Immature natural killer cell (primary cell): ENCODE measurements around the gene KLRK1. TPM values are rescaled to one million over a fixed set of nuclear protein-coding genes. Genes with fewer than 3 reads are reported as not detected.
"Not testable (repeated sequence)": the region's sequence is repeated elsewhere in the genome, so short reads cannot be mapped to it uniquely, and the experiment has no call there.

Source experiments
- DNase-seq, 3 donors: peaks; one replicate each; pipeline ENCODE4 v3.0.0; 2022; ENCODE audit warnings: mixed read lengths in 1 of 3
- H3K27ac Mint-ChIP-seq, 6 donors: one replicate each; pipeline ENCODE4 v1.8.0; 2020; ENCODE audit warnings: mixed read lengths in 6 of 6, mild to moderate bottlenecking in 5 of 6, inconsistent platforms in 4 of 6, moderate library complexity in 3 of 6
- H3K27me3 Mint-ChIP-seq, 3 donors: one replicate each; pipeline ENCODE4 v1.8.0; 2020 to 2021; ENCODE audit warnings: low read depth in 3 of 3, mild to moderate bottlenecking in 3 of 3, mixed read lengths in 3 of 3, moderate library complexity in 3 of 3, inconsistent platforms in 1 of 3
- H3K36me3 Mint-ChIP-seq, 3 donors: one replicate each; pipeline ENCODE4 v1.8.0; 2020; ENCODE audit warnings: mixed read lengths in 3 of 3, inconsistent platforms in 2 of 3, mild to moderate bottlenecking in 2 of 3
- H3K4me1 Mint-ChIP-seq, 2 donors: one replicate each; pipeline ENCODE4 v1.8.0; 2020; ENCODE audit warnings: inconsistent platforms in 2 of 2, mild to moderate bottlenecking in 2 of 2, mixed read lengths in 2 of 2, moderate library complexity in 1 of 2
- H3K4me3 Mint-ChIP-seq, 5 donors: one replicate each; pipeline ENCODE4 v1.8.0; 2020; ENCODE audit warnings: mild to moderate bottlenecking in 5 of 5, mixed read lengths in 5 of 5, inconsistent platforms in 3 of 5, moderate library complexity in 3 of 5
- H3K9me3 Mint-ChIP-seq, 6 donors: one replicate each; pipeline ENCODE4 v1.8.0; 2020; ENCODE audit warnings: mild to moderate bottlenecking in 6 of 6, mixed read lengths in 6 of 6, inconsistent platforms in 4 of 6, moderate library complexity in 3 of 6
- polyA plus RNA-seq, 3 donors: library from polyadenylated mRNA; unstranded; fragments of 300-500 nt; fragmentation: Illumina TruSeq; gene quantifications; one replicate each; pipeline ENCODE4 v1.2.3, GENCODE V29; 2021

KLRK1 gene
- polyA plus RNA-seq, 3 donors from 2014 or later: 623 to 949 (median 731) TPM

DNA sequence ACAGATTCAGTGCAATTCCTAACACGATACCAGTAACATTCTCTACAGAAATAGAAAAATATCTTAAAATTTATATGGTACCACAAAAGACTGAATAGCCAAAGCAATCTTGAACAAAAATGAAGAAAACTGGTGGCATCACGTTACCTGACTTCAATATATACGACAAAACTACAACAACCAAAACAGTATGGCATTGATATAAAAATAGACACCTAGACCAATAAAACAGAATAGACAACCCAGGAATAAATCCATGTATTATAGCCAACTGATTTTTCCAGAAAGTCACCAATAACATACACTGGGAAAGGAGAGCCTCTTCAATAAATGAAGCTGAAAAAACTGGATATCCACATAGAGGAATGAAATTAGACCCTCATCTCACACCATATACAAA lies 5.7 kb downstream of the KLRK1 start:
- Mint-ChIP-seq H3K4me3 (peak overlapping the region; percentile 88 to 97 (median 93)), H3K36me3 (peaks cover 68 to 86% (median 75%) of the 10 kb centered on the region in 3 donors), H3K27me3 (peaks cover 1 to 10% (median 6%) of the 10 kb centered on the region in 3 donors), H3K4me1 (peaks cover 0 to 69% of the 10 kb centered on the region in 2 donors), H3K27ac (peak overlapping the region; percentile 89 to 99 (median 94)), H3K9me3 (peaks cover 0 to 1% (median 0%) of the 10 kb centered on the region in 6 donors)
- DNase-seq: no peak

DNA sequence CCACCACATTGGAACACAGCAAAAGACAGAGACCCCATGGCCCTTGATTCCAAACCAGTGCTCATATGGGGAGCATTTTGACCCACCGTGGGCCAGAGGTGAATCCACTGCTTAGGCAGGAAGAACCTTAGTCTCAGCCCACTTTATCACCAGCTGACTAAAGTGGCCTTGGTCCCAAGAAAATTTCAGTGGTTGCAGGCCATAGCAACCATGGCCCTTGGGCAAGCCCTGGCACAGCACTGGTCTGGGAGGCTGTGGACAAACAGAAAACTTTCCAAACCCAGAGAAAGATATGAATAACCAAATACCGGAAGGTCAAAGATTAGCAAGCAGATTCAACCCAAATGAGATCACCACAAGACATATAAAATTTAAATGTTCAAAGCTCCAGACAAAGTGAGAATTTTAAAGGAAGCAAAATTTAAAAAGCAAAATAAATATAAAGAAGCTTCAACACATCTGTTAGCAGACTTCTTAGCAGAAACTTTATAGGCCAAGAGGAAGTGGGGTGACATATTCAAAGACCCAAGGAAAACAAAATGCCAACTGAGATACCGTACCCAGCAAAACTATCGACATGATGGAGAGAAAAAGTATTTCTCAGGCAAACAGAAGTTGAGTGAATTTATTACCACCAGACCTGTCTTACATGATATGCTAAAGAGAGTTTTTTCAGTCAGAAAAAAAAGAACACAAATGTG lies 7.8 kb downstream of the KLRK1 start:
- peaks cover 0 to 8% (median 2%) of the 10 kb centered on the region in 3 donors for H3K27me3 Mint-ChIP-seq
- H3K4me1 Mint-ChIP-seq: peaks cover 0 to 85% of the 10 kb centered on the region in 2 donors
- H3K9me3 Mint-ChIP-seq: peaks cover 0 to 1% (median 0%) of the 10 kb centered on the region in 6 donors
- H3K27ac Mint-ChIP-seq: peak overlapping the region; percentile 89 to 99 (median 94)
- peak overlapping the region; percentile 88 to 97 (median 93) for H3K4me3 Mint-ChIP-seq
- no peak for DNase-seq
- peaks cover 73 to 88% (median 76%) of the 10 kb centered on the region in 3 donors for H3K36me3 Mint-ChIP-seq

DNA sequence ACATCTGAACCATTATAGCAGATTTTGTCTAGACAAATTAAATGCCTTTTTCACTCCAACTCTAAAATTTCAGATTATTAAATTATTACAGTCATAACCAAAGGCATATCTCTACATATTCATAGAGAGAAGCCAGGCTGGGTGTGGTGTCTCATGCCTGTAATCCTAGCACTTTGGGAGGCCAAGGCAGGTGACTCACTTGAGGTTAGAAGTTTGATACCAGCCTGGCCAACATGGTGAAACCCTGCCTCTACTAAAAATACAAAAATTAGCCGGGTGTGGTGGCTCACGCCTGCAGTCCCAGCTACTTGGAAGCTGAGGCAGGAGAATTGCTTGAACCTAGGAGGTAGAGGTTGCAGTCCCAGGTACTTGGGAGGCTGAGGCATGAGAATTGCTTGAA lies 11.1 kb downstream of the KLRK1 start:
- Mint-ChIP-seq H3K27me3 (peaks cover 0 to 17% (median 4%) of the 10 kb centered on the region in 3 donors), H3K36me3 (peaks cover 57 to 80% (median 57%) of the 10 kb centered on the region in 3 donors), H3K4me3 (peak overlapping the region; percentile 18 to 71 (median 46)), H3K4me1 (peaks cover 0 to 86% of the 10 kb centered on the region in 2 donors), H3K27ac (peak overlapping the region in 5 of 6 donors; percentile 82 to 87 (median 85))
- H3K9me3 Mint-ChIP-seq, DNase-seq: not testable (repeated sequence)

DNA sequence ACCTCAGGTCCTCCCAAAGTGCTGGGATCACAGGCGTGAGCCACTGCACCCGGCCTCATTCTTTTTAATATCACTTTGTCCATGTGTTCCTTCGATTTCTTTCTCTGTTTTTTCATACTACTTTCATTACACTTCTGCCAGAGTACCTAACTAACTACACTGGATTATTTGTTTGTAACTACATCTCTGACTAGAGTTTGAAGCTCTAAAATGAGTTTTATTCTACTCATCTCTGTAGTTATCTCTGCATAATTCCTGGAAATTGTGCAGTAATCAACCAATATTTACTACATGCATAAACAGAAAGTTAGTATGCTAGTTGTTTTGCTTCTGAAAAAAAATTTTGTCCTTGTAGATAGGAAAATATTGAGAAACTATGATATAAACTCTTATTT lies 15.2 kb downstream of the KLRK1 start:
- DNase-seq: no peak
- Mint-ChIP-seq H3K27me3 (peaks cover 1 to 13% (median 4%) of the 10 kb centered on the region in 3 donors), H3K9me3 (no peaks in the 10 kb centered on the region), H3K4me3 (peak overlapping the region; percentile 73 to 87 (median 74)), H3K4me1 (peaks cover 0 to 83% of the 10 kb centered on the region in 2 donors), H3K27ac (peak overlapping the region; percentile 79 to 95 (median 90)), H3K36me3 (peaks cover 61 to 81% (median 63%) of the 10 kb centered on the region in 3 donors)

DNA sequence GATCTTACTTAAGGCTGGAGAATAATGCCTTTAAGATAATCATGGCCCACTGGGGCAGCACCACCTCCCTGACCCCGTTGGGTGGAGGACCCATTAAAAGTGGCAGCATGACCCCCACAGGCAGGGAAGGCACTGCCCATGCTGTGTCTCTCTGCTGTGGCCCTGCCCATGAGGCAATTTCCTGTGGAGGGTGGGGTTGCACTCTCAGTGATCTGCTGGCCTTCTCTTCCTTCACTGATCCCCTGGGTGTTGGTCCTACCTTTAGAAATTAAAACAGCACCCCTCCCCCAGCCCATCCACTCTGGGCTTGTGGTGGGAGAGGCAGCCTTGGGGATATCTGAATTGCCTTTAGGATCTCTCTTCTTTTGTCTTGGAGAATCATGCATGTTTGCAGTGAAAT lies 17.3 kb downstream of the KLRK1 start:
- DNase-seq: no peak
- Mint-ChIP-seq H3K36me3 (peaks cover 63 to 84% (median 67%) of the 10 kb centered on the region in 3 donors), H3K4me3 (peak overlapping the region; percentile 56 to 73 (median 64)), H3K27ac (peak overlapping the region; percentile 79 to 89 (median 87)), H3K9me3 (no peaks in the 10 kb centered on the region), H3K27me3 (peaks cover 1 to 19% (median 8%) of the 10 kb centered on the region in 3 donors), H3K4me1 (peaks cover 0 to 79% of the 10 kb centered on the region in 2 donors)

DNA sequence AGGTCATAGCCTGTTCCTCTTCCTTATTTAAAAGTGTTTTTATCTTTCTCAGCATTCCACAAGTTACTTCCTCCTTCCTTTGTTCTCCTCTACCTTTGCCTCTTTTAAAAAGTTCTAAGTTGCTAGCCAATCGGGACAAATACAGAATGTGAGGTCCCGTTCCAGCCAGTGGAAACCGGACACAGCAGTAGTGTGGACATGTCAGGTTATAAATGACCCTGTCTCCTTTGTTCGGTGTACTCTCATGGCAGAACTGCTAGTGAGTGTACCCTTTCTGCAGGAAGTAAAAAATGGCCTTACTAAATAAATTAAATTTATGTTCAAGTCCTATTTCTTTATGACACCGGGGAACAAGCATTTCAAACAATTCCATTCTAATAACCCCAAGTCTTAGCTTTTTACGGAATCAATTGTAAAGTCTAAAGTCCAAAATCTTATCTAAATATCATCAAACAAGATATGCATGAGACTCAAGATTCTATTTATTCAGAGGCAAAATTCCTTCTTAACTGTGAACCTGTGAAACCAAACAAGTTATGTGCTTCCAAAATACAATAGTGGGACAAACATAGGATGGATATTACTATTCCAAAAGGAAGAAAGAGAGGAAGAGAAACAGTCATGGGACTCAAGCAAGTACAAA lies 17.8 kb downstream of the KLRK1 start:
- DNase-seq, H3K9me3 Mint-ChIP-seq: not testable (repeated sequence)
- H3K36me3 Mint-ChIP-seq: peaks cover 65 to 84% (median 68%) of the 10 kb centered on the region in 3 donors
- peak overlapping the region; percentile 79 to 89 (median 87) for H3K27ac Mint-ChIP-seq
- H3K27me3 Mint-ChIP-seq: peaks cover 1 to 19% (median 8%) of the 10 kb centered on the region in 3 donors
- H3K4me3 Mint-ChIP-seq: peak overlapping the region; percentile 10 to 73 (median 64)
- H3K4me1 Mint-ChIP-seq: peaks cover 0 to 76% of the 10 kb centered on the region in 2 donors

DNA sequence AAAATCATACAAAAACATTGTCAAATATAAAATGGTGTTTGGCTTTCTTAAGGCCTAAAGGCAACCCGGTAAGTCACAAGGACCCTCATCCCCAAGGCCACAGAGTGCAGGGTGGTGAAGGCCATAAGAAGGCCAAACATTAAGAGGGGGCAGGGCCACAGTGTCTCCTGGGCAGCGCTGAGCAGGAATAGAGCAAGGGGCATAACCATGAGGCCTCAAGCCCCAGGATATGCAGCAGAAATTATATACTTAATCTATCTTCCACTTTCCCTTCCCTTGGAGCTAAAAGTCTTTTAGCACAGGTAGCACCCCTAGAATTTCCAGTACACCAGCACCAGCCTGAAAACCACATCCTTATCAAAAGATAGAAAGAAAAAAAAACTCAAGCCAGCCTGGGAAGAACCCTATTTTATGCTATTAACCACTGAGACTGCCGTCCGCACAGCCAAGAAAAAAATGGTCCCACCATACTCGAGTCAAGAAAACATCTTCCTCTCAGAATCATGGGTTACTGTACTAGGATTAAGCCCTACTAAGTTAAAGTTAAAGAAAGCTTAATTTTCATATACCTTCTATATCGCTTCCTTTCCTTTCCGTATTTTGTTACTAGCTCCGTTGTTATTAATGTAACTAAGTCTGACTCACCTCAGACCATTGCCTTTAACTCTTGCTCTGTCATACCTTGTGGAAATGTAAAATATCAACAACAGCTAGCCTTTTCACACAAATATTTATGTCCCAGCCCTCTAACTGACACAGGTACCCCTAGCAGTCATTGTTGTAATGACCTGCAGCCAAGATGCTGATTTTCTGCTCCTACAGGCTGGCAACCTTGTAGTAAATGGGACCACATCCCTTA lies 20.1 kb downstream of the KLRK1 start:
- peaks cover 61 to 77% (median 62%) of the 10 kb centered on the region in 3 donors for H3K36me3 Mint-ChIP-seq
- H3K4me1 Mint-ChIP-seq: peaks cover 0 to 61% of the 10 kb centered on the region in 2 donors
- no peaks in the 10 kb centered on the region for H3K9me3 Mint-ChIP-seq
- peak overlapping the region; percentile 79 to 97 (median 90) for H3K27ac Mint-ChIP-seq
- peaks cover 1 to 19% (median 8%) of the 10 kb centered on the region in 3 donors for H3K27me3 Mint-ChIP-seq
- H3K4me3 Mint-ChIP-seq: peak overlapping the region; percentile 64 to 77 (median 72)
- no peak for DNase-seq

DNA sequence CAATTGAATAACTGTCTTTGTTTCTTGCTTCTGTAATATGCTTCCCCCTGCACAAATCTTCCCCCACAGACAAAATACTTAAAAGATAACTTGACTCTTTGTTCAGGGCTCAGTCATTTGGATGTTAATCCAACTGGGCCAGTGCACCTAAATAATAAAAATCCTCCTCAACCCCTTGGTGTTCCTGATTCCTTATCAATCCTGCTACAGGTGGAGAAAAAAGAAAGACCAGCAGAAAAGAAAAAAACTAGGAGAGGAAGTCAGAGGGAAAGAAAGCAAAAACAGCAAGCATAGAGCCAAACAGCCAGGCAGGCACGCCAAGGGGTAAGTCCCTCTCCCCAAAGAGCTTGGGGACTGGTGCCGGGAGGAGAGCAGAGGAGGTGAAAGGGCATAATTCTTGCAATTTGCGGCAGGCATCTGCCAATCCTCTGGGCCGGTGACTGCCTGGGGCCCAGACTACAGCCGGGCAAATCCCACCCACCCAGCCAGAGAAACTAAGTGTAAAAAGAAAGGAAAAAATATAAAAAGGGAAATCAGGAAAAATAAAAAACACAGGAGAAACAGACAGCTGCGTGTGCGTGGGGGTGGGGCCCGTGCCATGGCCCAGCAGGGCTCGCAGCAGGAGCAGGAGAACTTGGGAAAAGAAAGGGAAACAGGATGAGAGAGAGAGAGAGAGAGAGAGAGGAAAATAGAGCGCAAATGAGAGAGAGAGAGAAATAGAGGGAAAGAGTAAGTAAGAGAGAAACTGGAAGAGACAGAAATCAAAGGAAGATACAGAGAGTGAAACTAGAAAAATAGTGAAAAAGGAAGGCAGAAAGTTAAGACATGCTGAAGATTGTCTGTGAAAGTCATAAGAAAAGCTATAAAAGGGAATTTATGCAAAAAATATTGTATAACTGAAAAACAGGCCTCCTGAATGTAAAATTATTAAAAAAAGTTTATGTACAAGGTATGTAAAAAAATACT lies 21.4 kb downstream of the KLRK1 start:
- no peaks in the 10 kb centered on the region for H3K9me3 Mint-ChIP-seq
- peak overlapping the region; percentile 15 to 72 (median 46) for H3K4me3 Mint-ChIP-seq
- no peak for DNase-seq
- H3K27me3 Mint-ChIP-seq: peaks cover 1 to 8% (median 6%) of the 10 kb centered on the region in 3 donors
- peaks cover 53 to 64% (median 55%) of the 10 kb centered on the region in 3 donors for H3K36me3 Mint-ChIP-seq
- peaks cover 0 to 48% of the 10 kb centered on the region in 2 donors for H3K4me1 Mint-ChIP-seq
- peak overlapping the region in 2 of 6 donors; percentile 71 to 87 for H3K27ac Mint-ChIP-seq

DNA sequence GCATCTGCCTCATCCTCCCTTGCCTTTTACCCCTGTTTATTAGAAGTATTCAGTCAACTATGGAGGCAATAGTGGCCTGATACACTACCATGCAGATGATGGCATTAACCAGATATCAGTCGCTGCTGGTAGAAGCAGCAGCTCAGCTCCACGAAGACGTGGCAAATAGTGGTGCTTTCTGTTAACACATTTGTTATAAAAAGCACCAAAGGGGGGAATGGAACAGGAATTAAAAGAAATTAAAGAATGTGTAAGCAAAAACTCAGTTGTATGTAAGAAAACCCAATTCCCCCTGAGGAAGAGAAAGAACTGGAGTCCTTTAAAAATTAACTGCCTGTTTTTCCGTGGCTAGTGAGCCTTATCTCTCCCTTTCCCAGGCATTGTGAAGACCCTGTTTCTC lies 22.1 kb downstream of the KLRK1 start:
- Mint-ChIP-seq H3K4me1 (peaks cover 0 to 43% of the 10 kb centered on the region in 2 donors), H3K36me3 (peaks cover 48 to 58% (median 50%) of the 10 kb centered on the region in 3 donors), H3K4me3 (peak overlapping the region; percentile 15 to 72 (median 46)), H3K27ac (peak overlapping the region in 2 of 6 donors; percentile 71 to 87)
- not testable (repeated sequence) for H3K27me3 Mint-ChIP-seq, DNase-seq, H3K9me3 Mint-ChIP-seq

DNA sequence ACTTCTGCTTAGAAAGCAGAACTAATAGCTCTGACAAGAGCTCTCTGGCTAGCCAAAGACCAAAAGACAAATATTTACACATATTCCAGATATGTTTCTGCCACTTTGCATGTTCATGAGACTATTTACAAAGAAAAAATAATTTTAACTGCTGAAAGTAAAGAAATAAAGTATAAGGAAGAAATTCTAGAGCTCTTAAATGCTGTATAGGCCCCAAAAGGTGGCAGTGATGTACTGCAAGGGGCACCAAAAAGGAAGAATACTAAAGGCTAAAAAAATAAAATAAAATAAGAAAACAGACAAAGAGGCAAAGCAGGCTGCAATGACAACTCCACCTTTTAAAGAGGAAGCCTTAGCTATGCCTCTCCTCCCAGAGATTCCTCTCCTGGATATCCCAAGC lies 23.0 kb downstream of the KLRK1 start:
- Mint-ChIP-seq H3K27ac (peak overlapping the region in 1 of 6 donors; percentile 23), H3K4me3 (peak overlapping the region in 3 of 5 donors; percentile 17 to 49 (median 31)), H3K27me3 (peaks cover 3 to 8% (median 8%) of the 10 kb centered on the region in 3 donors), H3K36me3 (peaks cover 42 to 50% (median 47%) of the 10 kb centered on the region in 3 donors), H3K9me3 (no peaks in the 10 kb centered on the region), H3K4me1 (peaks cover 0 to 35% of the 10 kb centered on the region in 2 donors)
- peak in 1 of 3 donors; percentile 38 for DNase-seq

DNA sequence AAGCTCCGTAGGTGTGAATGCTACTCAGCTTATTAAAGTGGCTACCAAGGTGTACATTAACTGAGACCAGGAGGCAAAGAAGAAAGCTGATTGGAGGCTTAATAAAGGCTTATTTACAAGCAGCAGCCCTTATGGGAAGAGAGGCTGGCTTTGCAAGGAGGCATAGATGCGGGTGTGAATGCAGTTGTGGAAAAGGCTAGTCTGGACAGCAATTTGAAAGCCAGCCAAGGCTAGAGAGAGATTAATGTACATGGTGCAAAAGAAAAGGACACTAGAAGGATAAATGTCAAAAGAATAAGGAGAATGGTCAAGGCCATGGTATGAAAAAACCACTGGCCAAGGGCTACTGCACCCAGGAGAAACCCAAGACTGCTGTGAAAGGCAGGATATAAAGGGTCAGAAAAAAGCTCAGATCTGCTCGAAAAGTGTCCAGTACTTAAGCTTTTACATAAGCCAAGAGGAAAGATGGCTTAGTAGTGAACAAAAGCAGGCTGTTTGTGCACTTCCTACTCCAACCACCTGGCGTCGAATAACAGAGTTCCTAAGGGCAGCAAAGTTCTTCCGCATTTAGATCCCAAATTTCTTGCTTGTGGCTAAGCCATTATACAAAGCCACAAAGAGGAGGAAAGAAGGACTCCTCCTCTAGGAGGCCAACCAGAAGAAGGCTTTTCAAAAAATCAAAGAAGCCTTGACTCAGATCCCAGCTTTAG lies 24.0 kb downstream of the KLRK1 start:
- H3K36me3 Mint-ChIP-seq: peaks cover 34 to 44% (median 39%) of the 10 kb centered on the region in 3 donors
- no peaks in the 10 kb centered on the region for H3K9me3 Mint-ChIP-seq
- no peak overlapping the region for H3K27ac Mint-ChIP-seq
- H3K4me3 Mint-ChIP-seq: no peak overlapping the region
- DNase-seq: no peak
- peaks cover 0 to 33% of the 10 kb centered on the region in 2 donors for H3K4me1 Mint-ChIP-seq
- peaks cover 2 to 9% (median 8%) of the 10 kb centered on the region in 3 donors for H3K27me3 Mint-ChIP-seq
